GM12878 (cell line): ENCODE results near the gene EFCAB11. TPM values are rescaled to one million over a fixed set of nuclear protein-coding genes. Genes with fewer than 3 reads are reported as not detected.

Source experiments
- ATAC-seq: fragments of 200-7000 bp; cut with Tn5 transposase; 3 replicates; pipeline ENCODE4 v1.9.1; 2020; ENCODE audit warnings: mild to moderate bottlenecking, moderate library complexity
- BruUV-seq: library from RNA; stranded (reverse); fragments of 400-500 nt; replicated peaks from 2 replicates; lab custom pipeline; 2021; lab: Mats Ljungman, UMichigan
- CTCF ChIA-PET: fragments of 300-600 bp; sonication (Branson Sonifier 250); formaldehyde crosslinking; extraction: SDS; loops from one replicate; lab custom pipeline; 2021; ENCODE audit warnings: inconsistent platforms; lab: Yijun Ruan, JAX
- POLR2A ChIA-PET: fragments of 350-600 bp; formaldehyde crosslinking; extraction: SDS; loops from one replicate; lab custom pipeline; 2021; ENCODE audit warnings: inconsistent platforms; lab: Charles Lee
- RAD21 ChIA-PET: fragments of 300-600 bp; sonication (Branson Sonifier 250); formaldehyde crosslinking; loops from one replicate; lab custom pipeline; 2023; ENCODE audit warnings: antibody characterized with exemption; ENCODE audit not compliant: unreplicated experiment; lab: Charles Lee
- SMC1A ChIA-PET: fragments of 300-600 bp; sonication (Branson Sonifier 250); formaldehyde crosslinking; loops from one replicate; lab custom pipeline; 2023; ENCODE audit not compliant: unreplicated experiment, uncharacterized antibody; lab: Charles Lee
- DNase-seq: peaks from one replicate; pipeline ENCODE4 v3.0.0-alpha.2; 2011; ENCODE audit warnings: low read depth, low spot score
- FAIRE-seq: peaks from 3 replicates; lab custom pipeline; 2011; peaks lifted over from hg19 to GRCh38; lab: Jason Lieb, UNC
- H2AFZ ChIP-seq: 2 replicates; pipeline ENCODE4 v1.6.0; 2011; ENCODE audit warnings: low read depth, low read length, control low read depth; ENCODE audit not compliant: control insufficient read depth
- H3K27ac ChIP-seq: 2 replicates; pipeline ENCODE4 v1.5.1; 2011; ENCODE audit warnings: control low read depth; ENCODE audit not compliant: control insufficient read depth, insufficient read depth
- H3K27me3 ChIP-seq, 2 experiments: replicated peaks in 1 of 2; 2 replicates each; pipeline versions ENCODE4 v1.6.0 to v1.6.1; 2011; ENCODE audit warnings: low read length in 1 of 2; ENCODE audit not compliant: control insufficient read depth in 2 of 2, insufficient read depth in 2 of 2
- H3K36me3 ChIP-seq, 2 experiments: 2 replicates each; pipeline ENCODE4 v1.5.1; 2011; ENCODE audit warnings: low read length in 1 of 2; ENCODE audit not compliant: control insufficient read depth in 2 of 2, insufficient read depth in 2 of 2
- H3K4me1 ChIP-seq: 2 replicates; pipeline ENCODE4 v1.6.1; 2011; ENCODE audit warnings: mild to moderate bottlenecking, low read length, moderate library complexity, mixed read lengths; ENCODE audit not compliant: control insufficient read depth, insufficient read depth
- H3K4me2 ChIP-seq: 2 replicates; pipeline ENCODE4 v1.6.0; 2011; ENCODE audit warnings: control low read depth; ENCODE audit not compliant: control insufficient read depth, insufficient read depth
- H3K4me3 ChIP-seq: fragments of 200-600 bp; sonication (generic); 2 replicates; pipeline ENCODE4 v1.5.1; 2016
- H3K79me2 ChIP-seq: 2 replicates; pipeline ENCODE4 v1.6.0; 2011; ENCODE audit warnings: low read length; ENCODE audit not compliant: control insufficient read depth, insufficient read depth
- H3K9ac ChIP-seq: 2 replicates; pipeline ENCODE4 v1.8.0; 2011; ENCODE audit warnings: low read length, control low read depth, mixed read lengths; ENCODE audit not compliant: control insufficient read depth, insufficient read depth
- H3K9me3 ChIP-seq: replicated peaks from 3 replicates; pipeline ENCODE4 v1.5.1; 2011; ENCODE audit warnings: mild to moderate bottlenecking, low read length; ENCODE audit not compliant: control insufficient read depth, insufficient read depth
- H4K20me1 ChIP-seq: 2 replicates; pipeline ENCODE4 v1.6.0; 2011; ENCODE audit not compliant: control insufficient read depth, insufficient read depth
- ATF3 ChIP-seq: IDR thresholded peaks from 2 replicates; pipeline ENCODE4 v1.6.1; 2011; ENCODE audit warnings: low read depth, mild to moderate bottlenecking, low read length, moderate library complexity, borderline replicate concordance; ENCODE audit errors: extremely low read depth
- BCLAF1 ChIP-seq: fragments of 450-650 bp; IDR thresholded peaks from 2 replicates; pipeline ENCODE4 v1.6.1; 2017; ENCODE audit warnings: antibody characterized with exemption, mild to moderate bottlenecking, moderate library complexity
- CBX3 ChIP-seq: fragments of 200-600 bp; sonication (generic); IDR thresholded peaks from 2 replicates; pipeline ENCODE4 v1.6.1; 2016; ENCODE audit warnings: low read depth, borderline replicate concordance
- LARP7 ChIP-seq: fragments of 450-650 bp; IDR thresholded peaks from 2 replicates; pipeline ENCODE4 v1.6.1; 2017; ENCODE audit warnings: mild to moderate bottlenecking
- NBN ChIP-seq: fragments of 450-650 bp; IDR thresholded peaks from 2 replicates; pipeline ENCODE4 v1.6.1; 2016
- NFXL1 ChIP-seq: fragments of 450-650 bp; IDR thresholded peaks from 2 replicates; pipeline ENCODE4 v1.6.1; 2017; ENCODE audit warnings: antibody characterized with exemption, mild to moderate bottlenecking, borderline replicate concordance
- NFYA ChIP-seq: IDR thresholded peaks from 2 replicates; pipeline ENCODE4 v1.6.1; 2011; ENCODE audit warnings: low read depth, mild to moderate bottlenecking, low read length, improper control_type of control experiment, borderline replicate concordance
- NR2C1 ChIP-seq: fragments of 450-650 bp; IDR thresholded peaks from 2 replicates; pipeline ENCODE4 v1.6.1; 2017; ENCODE audit warnings: antibody characterized with exemption, mild to moderate bottlenecking, moderate library complexity
- STAT1 ChIP-seq: fragments of 450-650 bp; conservative IDR thresholded peaks from 2 replicates; pipeline ENCODE4 v1.6.1; 2014; ENCODE audit warnings: antibody characterized with exemption, mild to moderate bottlenecking
- WGBS: methylation state at CpG from one replicate; pipeline ENCODE4 v1.1.6; 2016; ENCODE audit warnings: low lambda C conversion rate; ENCODE audit not compliant: insufficient replicate concordance, insufficient coverage; ENCODE audit errors: missing lambda C conversion rate; 5-methylcytosine and 5-hydroxymethylcytosine counted together
- in situ Hi-C: fragments of 300-500 bp; cut with MboI; formaldehyde crosslinking; loops from 9 replicates; pipeline ENCODE4 v1.14.3; 2018; ENCODE audit warnings: mixed read lengths
- intact Hi-C: fragments of 100-400 bp; cut with micrococcal nuclease; formaldehyde crosslinking; loops from one replicate; pipeline ENCODE4 v1.14.2; 2022; ENCODE audit not compliant: unreplicated experiment
- polyA plus RNA-seq, 11 experiments: library from polyadenylated mRNA; depleted of rRNA in 4 of 11; unstranded in 6 of 11; stranded (reverse) in 5 of 11; fragments of >200 nt; fragmentation: Nextera tagmentation in 4 of 11; fragmentation: Illumina TruSeq in 1 of 11; extraction: Ambion mirVana in 4 of 11; extraction: Trizol in 1 of 11; gene quantifications; 1 replicate in 1 of 11; 2 replicates in 10 of 11; pipeline versions ENCODE4 v1.2.1 to v1.2.3, GENCODE V29; 2011 to 2016; ENCODE audit warnings: inconsistent platforms in 2 of 11, missing spikeins in 2 of 11, low read depth in 1 of 11
- total RNA-seq, 4 experiments: library from RNA; depleted of rRNA in 3 of 4; stranded (reverse); fragments of >200 nt in 3 of 4; fragmentation: Illumina TruSeq in 1 of 4; extraction: Trizol in 1 of 4; gene quantifications; 2 replicates each; pipeline versions ENCODE4 v1.2.1 to v1.2.3, GENCODE V29; 2013 to 2021
- TF ChIP-seq, protein P1 (sequence below): fragments of 450-650 bp; formaldehyde crosslinking; IDR thresholded peaks from 2 replicates; pipeline ENCODE4 v1.4.0; 2022; ENCODE audit warnings: mild to moderate bottlenecking, moderate library complexity
- TF ChIP-seq, protein P2 (sequence below): IDR thresholded peaks from 2 replicates; pipeline ENCODE4 v1.6.1; 2011; ENCODE audit warnings: low read depth, low read length, improper control_type of control experiment, borderline replicate concordance
- TF ChIP-seq, protein P3 (sequence below): fragments of 450-650 bp; IDR thresholded peaks from 2 replicates; pipeline ENCODE4 v1.6.1; 2017; ENCODE audit warnings: mild to moderate bottlenecking, moderate library complexity

Gene EFCAB11
- total and polyA plus RNA-seq, 10 of the 15 experiments (the other 5 are each of a cell fraction or from before 2014, with no cell fraction given): 8.6 to 37.4 (median 18.0) TPM

- ChIA-PET POLR2A (no interaction called here), RAD21 (no interaction called here), CTCF (no interaction called here), SMC1A (no interaction called here)
- no peaks in the 10 kb centered on the region for H3K36me3 ChIP-seq
- DNase-seq: no peak
- no peak for ATAC-seq
- 92% methylated on average over 6 of the region's 6 CpGs for WGBS
- no peak overlapping the region for H3K9ac ChIP-seq
- FAIRE-seq: no peak
- H3K4me3 ChIP-seq: no peak overlapping the region
- H2AFZ ChIP-seq: no peak overlapping the region
- H3K9me3 ChIP-seq: no peaks in the 10 kb centered on the region; the same call in 2 of the 3 replicates
- no TSS peak for BruUV-seq
- H4K20me1 ChIP-seq: no peaks in the 10 kb centered on the region
- H3K4me2 ChIP-seq: no peak overlapping the region
- in situ Hi-C loops: no loop called here
- no peaks in the 10 kb centered on the region for H3K4me1 ChIP-seq
- no peaks in the 10 kb centered on the region for H3K27me3 ChIP-seq
- H3K79me2 ChIP-seq: no peaks in the 10 kb centered on the region
- intact Hi-C loops: no loop called here
- H3K27ac ChIP-seq: no peak overlapping the region
- TF ChIP-seq NBN: no peak
- TF ChIP-seq, protein P1, sequence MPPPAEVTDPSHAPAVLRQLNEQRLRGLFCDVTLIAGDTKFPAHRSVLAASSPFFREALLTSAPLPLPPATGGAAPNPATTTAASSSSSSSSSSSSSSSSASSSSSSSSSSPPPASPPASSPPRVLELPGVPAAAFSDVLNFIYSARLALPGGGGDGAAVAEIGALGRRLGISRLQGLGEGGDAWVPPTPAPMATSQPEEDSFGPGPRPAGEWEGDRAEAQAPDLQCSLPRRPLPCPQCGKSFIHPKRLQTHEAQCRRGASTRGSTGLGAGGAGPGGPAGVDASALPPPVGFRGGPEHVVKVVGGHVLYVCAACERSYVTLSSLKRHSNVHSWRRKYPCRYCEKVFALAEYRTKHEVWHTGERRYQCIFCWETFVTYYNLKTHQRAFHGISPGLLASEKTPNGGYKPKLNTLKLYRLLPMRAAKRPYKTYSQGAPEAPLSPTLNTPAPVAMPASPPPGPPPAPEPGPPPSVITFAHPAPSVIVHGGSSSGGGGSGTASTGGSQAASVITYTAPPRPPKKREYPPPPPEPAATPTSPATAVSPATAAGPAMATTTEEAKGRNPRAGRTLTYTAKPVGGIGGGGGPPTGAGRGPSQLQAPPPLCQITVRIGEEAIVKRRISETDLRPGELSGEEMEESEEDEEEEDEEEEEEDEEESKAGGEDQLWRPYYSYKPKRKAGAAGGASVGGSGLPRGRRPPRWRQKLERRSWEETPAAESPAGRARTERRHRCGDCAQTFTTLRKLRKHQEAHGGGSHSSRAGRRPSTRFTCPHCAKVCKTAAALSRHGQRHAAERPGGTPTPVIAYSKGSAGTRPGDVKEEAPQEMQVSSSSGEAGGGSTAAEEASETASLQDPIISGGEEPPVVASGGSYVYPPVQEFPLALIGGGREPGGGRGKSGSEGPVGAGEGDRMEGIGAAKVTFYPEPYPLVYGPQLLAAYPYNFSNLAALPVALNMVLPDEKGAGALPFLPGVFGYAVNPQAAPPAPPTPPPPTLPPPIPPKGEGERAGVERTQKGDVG: no peak
- TF ChIP-seq STAT1: no peak
- TF ChIP-seq CBX3: no peak
- no peak for TF ChIP-seq NFYA
- TF ChIP-seq, protein P2, sequence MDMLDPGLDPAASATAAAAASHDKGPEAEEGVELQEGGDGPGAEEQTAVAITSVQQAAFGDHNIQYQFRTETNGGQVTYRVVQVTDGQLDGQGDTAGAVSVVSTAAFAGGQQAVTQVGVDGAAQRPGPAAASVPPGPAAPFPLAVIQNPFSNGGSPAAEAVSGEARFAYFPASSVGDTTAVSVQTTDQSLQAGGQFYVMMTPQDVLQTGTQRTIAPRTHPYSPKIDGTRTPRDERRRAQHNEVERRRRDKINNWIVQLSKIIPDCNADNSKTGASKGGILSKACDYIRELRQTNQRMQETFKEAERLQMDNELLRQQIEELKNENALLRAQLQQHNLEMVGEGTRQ: no peak
- no peak for TF ChIP-seq NFXL1
- TF ChIP-seq, protein P3, sequence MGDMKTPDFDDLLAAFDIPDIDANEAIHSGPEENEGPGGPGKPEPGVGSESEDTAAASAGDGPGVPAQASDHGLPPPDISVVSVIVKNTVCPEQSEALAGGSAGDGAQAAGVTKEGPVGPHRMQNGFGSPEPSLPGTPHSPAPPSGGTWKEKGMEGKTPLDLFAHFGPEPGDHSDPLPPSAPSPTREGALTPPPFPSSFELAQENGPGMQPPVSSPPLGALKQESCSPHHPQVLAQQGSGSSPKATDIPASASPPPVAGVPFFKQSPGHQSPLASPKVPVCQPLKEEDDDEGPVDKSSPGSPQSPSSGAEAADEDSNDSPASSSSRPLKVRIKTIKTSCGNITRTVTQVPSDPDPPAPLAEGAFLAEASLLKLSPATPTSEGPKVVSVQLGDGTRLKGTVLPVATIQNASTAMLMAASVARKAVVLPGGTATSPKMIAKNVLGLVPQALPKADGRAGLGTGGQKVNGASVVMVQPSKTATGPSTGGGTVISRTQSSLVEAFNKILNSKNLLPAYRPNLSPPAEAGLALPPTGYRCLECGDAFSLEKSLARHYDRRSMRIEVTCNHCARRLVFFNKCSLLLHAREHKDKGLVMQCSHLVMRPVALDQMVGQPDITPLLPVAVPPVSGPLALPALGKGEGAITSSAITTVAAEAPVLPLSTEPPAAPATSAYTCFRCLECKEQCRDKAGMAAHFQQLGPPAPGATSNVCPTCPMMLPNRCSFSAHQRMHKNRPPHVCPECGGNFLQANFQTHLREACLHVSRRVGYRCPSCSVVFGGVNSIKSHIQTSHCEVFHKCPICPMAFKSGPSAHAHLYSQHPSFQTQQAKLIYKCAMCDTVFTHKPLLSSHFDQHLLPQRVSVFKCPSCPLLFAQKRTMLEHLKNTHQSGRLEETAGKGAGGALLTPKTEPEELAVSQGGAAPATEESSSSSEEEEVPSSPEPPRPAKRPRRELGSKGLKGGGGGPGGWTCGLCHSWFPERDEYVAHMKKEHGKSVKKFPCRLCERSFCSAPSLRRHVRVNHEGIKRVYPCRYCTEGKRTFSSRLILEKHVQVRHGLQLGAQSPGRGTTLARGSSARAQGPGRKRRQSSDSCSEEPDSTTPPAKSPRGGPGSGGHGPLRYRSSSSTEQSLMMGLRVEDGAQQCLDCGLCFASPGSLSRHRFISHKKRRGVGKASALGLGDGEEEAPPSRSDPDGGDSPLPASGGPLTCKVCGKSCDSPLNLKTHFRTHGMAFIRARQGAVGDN: no peak
- no peak for TF ChIP-seq NR2C1
- no peak for TF ChIP-seq LARP7
- no peak for TF ChIP-seq BCLAF1
- no peak for TF ChIP-seq ATF3
These were observed 61.6 kb downstream of the EFCAB11 start for GRCh38 chr14:89892953-89893352.
